SJCRH30 (cell line): Measurements from ENCODE around the gene RSL24D1. TPM values are rescaled to one million over a fixed set of nuclear protein-coding genes. Genes with fewer than 3 reads are reported as not detected.
A peak's percentile ranks its signal among the peaks of the same experiment; 100 is the strongest.

ENCODE experiments used
- DNase-seq, 2 experiments: peaks; one replicate each; pipeline ENCODE4 v3.0.0-alpha.2; 2015 to 2020
- H3K27ac ChIP-seq: fragments of 250-450 bp; sonication (Bioruptor Pico); 2 replicates; pipeline ENCODE4 v1.5.1; 2020; ENCODE audit warnings: mild to moderate bottlenecking, moderate library complexity
- H3K27me3 ChIP-seq: fragments of 250-450 bp; sonication (Bioruptor Pico); 2 replicates; pipeline ENCODE4 v1.5.1; 2020; ENCODE audit warnings: mild to moderate bottlenecking, moderate library complexity
- H3K36me3 ChIP-seq: fragments of 250-450 bp; sonication (Bioruptor Pico); 2 replicates; pipeline ENCODE4 v1.5.1; 2020; ENCODE audit warnings: mild to moderate bottlenecking, moderate library complexity
- H3K4me1 ChIP-seq: fragments of 250-450 bp; sonication (Bioruptor Pico); 2 replicates; pipeline ENCODE4 v1.5.1; 2020; ENCODE audit warnings: mild to moderate bottlenecking, moderate library complexity
- H3K4me3 ChIP-seq: fragments of 250-450 bp; sonication (Bioruptor Pico); 2 replicates; pipeline ENCODE4 v1.5.1; 2020; ENCODE audit warnings: mild to moderate bottlenecking, moderate library complexity
- H3K9me3 ChIP-seq: fragments of 250-450 bp; sonication (Bioruptor Pico); replicated peaks from 2 replicates; pipeline ENCODE4 v1.5.1; 2020; ENCODE audit warnings: mild to moderate bottlenecking, moderate library complexity
- total RNA-seq: library from RNA; depleted of rRNA; stranded (reverse); fragments of >200 nt; shearing (Covaris generic); gene quantifications from 2 replicates; pipeline ENCODE4 v1.2.3, GENCODE V29; 2014

RSL24D1 gene
- total RNA-seq, 1 experiment from 2014 or later = 140 TPM

DNA sequence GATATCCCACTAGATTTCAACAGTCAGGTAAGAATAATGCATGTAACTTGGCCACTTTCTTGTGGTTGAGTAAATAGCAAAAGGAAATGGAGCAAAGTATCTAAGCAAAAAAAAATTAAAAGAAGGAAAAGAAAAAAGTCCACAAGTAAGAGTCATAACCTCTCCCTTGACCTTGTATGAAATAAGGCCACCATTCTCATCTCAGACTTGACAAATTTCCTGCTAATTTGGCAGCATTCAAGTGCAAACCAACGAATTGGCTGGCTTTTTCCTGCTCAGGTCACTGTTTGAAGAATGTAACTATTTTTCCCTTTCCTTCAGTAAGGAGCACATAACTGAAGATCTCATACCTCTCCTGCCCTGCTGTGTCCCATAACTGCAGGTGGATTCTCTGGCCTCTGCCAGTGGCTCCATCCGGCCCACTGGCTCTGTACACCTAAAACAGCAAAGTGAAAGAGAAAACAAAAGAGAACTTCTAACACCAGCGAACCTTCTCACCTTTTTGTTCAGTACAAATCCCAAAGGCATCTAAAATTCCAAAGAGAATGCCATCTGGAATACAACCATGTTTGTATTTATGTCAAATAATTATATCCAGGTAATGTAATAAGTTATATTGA, 33.4 kb upstream of the RSL24D1 start:
- Histone ChIP-seq H3K27me3 (no peaks in the 10 kb centered on the region), H3K4me3 (no peak overlapping the region), H3K36me3 (no peaks in the 10 kb centered on the region), H3K4me1 (no peaks in the 10 kb centered on the region), H3K27ac (no peak overlapping the region), H3K9me3 (peaks cover 3% of the 10 kb centered on the region; the same call in 1 of the 2 replicates)
- no peak for DNase-seq

DNA sequence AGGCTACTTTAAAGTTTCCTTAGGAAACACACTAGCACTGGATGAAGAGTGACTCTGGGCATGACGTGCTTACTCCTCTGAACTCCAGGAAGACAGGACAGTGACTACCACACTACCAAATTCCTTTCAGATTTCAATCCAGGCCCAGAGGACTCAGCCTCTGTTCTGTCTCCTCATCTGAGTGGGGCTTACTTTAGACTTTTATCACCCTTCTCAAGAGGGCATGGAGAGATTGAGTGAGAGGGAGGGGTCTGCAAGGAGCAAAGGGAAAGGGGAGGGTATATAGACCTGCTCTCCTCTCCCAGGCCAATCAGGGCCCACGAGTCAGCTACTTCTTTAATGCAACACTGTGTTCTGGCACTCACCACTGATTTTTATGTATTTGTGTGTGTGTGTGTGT, 29.4 kb upstream of the RSL24D1 start:
- no peaks in the 10 kb centered on the region for H3K9me3 ChIP-seq
- DNase-seq = no peak
- H3K27ac ChIP-seq = no peak overlapping the region
- H3K36me3 ChIP-seq = no peaks in the 10 kb centered on the region
- H3K4me3 ChIP-seq = no peak overlapping the region
- H3K4me1 ChIP-seq = no peaks in the 10 kb centered on the region
- H3K27me3 ChIP-seq = no peaks in the 10 kb centered on the region

DNA sequence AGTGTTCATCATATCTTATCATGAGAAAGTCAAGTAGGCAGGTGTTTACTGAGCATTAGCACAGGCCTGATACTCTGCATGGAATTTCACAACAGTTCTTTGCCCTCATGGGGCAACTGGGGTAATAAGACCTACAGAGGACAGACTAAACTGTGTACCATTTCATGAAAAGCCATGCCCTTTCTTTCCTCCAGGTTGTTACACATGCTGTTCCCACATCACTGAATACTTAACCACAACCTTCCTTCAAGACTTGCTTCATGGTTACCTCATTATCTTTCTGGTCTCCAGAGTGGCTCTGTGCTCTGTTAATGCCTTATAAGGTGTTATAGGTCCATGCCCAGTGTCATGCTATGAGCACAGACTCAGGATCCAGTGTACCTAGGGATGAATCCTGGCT, 28.2 kb upstream of the RSL24D1 start:
- Histone ChIP-seq H3K27me3 (no peaks in the 10 kb centered on the region), H3K27ac (no peak overlapping the region), H3K9me3 (no peaks in the 10 kb centered on the region), H3K36me3 (no peaks in the 10 kb centered on the region), H3K4me3 (no peak overlapping the region), H3K4me1 (no peaks in the 10 kb centered on the region)
- DNase-seq = no peak

DNA sequence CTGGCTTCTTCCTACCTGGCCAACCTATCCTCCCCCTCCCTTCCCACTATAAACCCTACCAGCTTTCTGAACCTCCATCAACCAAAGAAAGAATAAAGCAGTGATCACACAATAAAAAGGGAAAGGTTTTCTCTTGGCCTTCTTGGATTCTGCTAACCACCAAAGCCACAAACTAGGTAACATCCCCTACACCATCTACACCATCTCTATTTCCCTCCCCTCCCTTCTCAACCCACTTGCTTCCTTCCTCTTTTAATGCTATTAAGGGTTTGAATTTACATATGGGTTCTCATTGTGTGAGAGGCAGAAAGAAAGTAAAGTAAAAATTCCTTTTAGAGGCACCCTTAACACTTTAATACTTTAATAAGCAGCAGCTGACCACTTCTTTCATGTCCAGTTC, 25.8 kb upstream of the RSL24D1 start:
- Histone ChIP-seq H3K27ac (no peak overlapping the region), H3K9me3 (no peaks in the 10 kb centered on the region), H3K27me3 (no peaks in the 10 kb centered on the region), H3K4me1 (no peaks in the 10 kb centered on the region), H3K4me3 (no peak overlapping the region), H3K36me3 (no peaks in the 10 kb centered on the region)
- DNase-seq = no peak

DNA sequence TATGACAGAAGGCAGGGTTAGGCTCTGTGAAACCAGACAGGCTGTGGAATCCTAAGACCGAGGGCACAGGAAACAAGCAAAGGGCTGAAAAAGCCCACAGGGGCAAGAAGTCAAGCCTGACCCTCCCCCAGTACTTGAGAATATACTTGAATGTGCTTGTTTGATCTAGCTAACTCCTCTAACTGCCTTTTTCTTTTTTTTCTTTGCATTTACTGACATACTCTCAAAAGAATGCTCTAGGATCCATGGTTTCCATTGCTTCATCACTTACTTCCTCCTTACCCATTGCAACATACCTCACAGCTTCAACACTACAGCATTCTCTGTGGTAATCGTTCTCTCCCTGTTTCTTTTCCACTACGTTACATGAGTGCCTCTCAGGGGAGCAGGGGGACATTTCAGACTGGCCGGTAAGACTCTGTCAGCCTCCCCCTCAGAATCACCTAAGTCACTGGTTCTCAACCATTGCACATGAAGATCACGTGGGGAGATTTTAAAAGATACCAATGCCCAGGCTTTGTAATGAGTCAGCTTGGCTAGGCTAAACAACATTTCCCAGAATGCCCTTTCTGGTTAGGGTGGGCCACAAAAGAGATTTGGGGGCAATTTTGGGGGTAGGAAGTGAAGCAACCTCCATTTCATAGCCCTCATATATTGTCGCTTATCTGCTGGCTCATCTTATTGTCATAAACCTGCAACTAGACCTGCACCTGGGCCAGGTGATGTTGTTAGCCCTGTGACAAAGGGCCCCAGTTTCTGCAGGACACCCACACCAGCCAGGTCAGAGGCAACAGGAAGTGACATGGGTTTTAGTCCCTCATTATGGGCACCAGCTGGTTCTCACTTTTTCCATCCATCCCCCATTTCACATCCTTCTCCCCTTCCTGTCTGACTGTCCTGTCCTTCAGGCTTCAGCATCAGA, 24.6 kb upstream of the RSL24D1 start:
- no peaks in the 10 kb centered on the region for H3K4me1 ChIP-seq
- no peaks in the 10 kb centered on the region for H3K27me3 ChIP-seq
- DNase-seq = no peak
- H3K36me3 ChIP-seq = no peaks in the 10 kb centered on the region
- H3K4me3 ChIP-seq = no peak overlapping the region
- H3K9me3 ChIP-seq = no peaks in the 10 kb centered on the region
- H3K27ac ChIP-seq = no peak overlapping the region

DNA sequence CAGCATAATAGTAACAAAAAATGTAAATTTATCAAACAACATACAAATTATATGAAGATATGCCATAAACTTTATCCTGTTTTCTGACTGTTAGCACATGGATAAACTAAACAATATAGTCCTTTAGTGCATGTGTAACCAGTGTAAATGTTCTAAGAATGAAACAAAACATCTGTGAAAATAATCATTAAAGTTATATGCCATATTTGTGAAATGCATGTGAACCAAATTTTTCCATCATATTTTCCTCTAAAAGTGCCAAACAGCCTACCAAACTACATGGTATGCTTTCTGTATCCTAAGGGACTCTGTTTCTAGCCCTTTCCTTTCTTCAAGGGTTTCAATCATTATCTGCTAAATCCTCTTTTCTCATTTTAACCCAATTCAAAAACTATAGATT, 23.9 kb upstream of the RSL24D1 start:
- Histone ChIP-seq H3K4me3 (no peak overlapping the region), H3K27me3 (no peaks in the 10 kb centered on the region), H3K27ac (no peak overlapping the region), H3K36me3 (no peaks in the 10 kb centered on the region), H3K9me3 (no peaks in the 10 kb centered on the region), H3K4me1 (no peaks in the 10 kb centered on the region)
- DNase-seq = no peak

DNA sequence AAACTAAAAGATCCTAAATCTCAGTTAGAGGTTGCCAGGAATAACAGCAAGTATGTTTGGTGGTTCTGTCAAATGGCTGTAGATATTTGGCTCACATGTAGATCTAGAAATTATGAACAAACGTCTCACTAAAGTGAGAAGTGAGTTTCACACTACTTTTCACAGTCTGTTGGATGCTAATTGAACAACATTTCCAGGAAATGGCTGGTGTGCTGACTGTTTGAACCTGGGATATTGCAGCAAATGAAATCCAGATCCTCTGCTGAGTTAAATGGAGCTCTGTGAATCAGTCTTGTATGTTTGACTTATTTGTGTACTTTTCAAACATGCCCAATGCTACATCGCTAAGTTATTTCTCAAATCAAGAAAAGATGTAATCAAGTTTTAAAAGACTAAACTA, 21.3 kb upstream of the RSL24D1 start:
- H3K36me3 ChIP-seq = no peaks in the 10 kb centered on the region
- no peak overlapping the region for H3K4me3 ChIP-seq
- no peak overlapping the region for H3K27ac ChIP-seq
- DNase-seq = no peak
- no peaks in the 10 kb centered on the region for H3K9me3 ChIP-seq
- no peaks in the 10 kb centered on the region for H3K4me1 ChIP-seq
- no peaks in the 10 kb centered on the region for H3K27me3 ChIP-seq

DNA sequence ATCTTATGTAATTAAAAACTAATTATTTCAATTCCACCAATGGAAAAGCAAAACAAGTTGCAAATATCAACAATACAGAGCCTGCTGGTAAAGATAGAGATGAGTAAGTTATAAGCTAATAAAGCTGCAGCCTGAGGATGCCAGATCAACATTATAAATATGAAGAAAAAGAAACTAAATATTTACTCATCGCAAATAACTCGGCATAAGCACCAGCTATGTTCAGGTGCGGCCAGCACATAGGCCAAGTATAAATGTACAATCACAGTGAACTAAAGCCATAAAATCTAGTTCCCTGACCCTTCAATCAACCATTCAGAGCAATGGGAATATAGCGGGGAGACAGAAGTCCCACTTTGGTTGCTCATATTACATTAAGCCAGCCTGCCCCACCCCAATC, 7.7 kb upstream of the RSL24D1 start:
- Histone ChIP-seq H3K4me3 (no peak overlapping the region), H3K9me3 (no peaks in the 10 kb centered on the region), H3K27ac (no peak overlapping the region), H3K27me3 (no peaks in the 10 kb centered on the region), H3K4me1 (no peaks in the 10 kb centered on the region), H3K36me3 (no peaks in the 10 kb centered on the region)
- DNase-seq = no peak

DNA sequence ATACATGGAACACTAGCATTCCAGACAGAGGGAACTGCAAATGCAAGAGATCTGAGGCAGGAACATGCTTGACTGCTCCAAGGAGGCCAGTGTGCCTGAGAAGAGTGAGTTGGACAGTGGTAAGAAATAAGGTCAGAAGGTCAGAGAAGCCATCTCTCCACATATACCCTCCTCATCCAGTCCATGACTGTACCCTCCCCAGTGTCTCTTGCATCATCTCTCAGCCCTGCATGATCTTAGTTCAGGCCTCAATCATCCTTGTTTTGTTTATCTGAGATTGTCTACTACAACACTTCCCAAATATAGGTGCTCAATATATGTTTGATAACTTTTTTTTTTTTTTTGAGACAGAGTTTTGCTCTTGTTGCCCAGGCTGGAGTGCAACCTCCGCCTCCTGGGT, 5.5 kb upstream of the RSL24D1 start:
- Histone ChIP-seq H3K27me3 (no peaks in the 10 kb centered on the region), H3K4me3 (no peak overlapping the region), H3K27ac (no peak overlapping the region), H3K9me3 (0 out of 2 replicates have a peak, but pooled peaks cover 3% of the 10 kb centered on the region), H3K4me1 (no peaks in the 10 kb centered on the region), H3K36me3 (no peaks in the 10 kb centered on the region)
- no peak for DNase-seq

DNA sequence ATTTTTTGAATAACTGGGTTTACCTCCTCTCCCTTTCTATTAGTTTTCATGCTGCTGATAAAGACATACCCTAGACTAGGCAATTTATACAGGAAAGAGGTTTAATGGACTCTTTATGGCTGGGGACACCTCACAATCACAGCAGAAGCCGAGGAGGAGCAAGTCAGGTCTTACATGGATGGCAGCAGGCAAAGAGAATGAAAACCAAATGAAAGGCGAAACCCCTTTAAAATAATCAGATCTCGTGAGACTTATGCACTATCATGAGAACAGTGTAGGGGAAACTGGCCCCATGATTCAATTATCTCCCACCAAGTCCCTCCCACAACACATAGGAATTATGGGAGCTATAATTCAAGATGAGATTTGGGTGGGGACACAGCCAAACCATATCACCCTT, 2.0 kb upstream of the RSL24D1 start:
- DNase-seq = no peak
- no peak overlapping the region for H3K27ac ChIP-seq
- 0 out of 2 replicates have a peak, but pooled peaks cover 3% of the 10 kb centered on the region for H3K9me3 ChIP-seq

DNA sequence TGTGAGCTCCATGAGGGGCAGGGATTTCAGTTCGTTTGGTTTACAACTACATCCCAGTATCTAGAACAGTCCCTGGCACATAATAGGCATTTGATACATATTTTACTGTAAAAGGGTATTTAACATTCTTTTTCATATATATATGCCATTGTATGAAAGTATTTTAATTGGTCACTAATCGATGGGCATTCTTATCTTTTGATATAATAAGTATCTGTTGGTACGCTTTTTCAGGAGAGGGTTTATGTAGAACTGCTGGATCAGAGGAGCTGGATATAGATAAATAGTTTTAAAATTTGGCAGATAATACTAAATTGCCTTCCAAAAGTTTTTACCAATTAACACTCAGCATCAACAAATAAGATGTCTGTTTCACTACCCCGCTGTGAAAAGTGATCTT, 978 bp upstream of the RSL24D1 start:
- Histone ChIP-seq H3K4me1 (0 out of 2 replicates have a peak, but pooled peaks cover 9% of the 10 kb centered on the region), H3K27me3 (no peaks in the 10 kb centered on the region), H3K9me3 (0 out of 2 replicates have a peak, but pooled peaks cover 3% of the 10 kb centered on the region), H3K4me3 (peak overlapping the region; percentile 91), H3K36me3 (peaks cover 1% of the 10 kb centered on the region; the same call in 1 of the 2 replicates), H3K27ac (no peak overlapping the region; the same call in 1 of the 2 replicates)
- no peak for DNase-seq

More for the DNA sequence above, 2.0 kb upstream of the RSL24D1 start:
- Histone ChIP-seq H3K4me3 (no peak overlapping the region), H3K27me3 (no peaks in the 10 kb centered on the region), H3K36me3 (no peaks in the 10 kb centered on the region; the same call in 1 of the 2 replicates), H3K4me1 (0 out of 2 replicates have a peak, but pooled peaks cover 9% of the 10 kb centered on the region)

DNA sequence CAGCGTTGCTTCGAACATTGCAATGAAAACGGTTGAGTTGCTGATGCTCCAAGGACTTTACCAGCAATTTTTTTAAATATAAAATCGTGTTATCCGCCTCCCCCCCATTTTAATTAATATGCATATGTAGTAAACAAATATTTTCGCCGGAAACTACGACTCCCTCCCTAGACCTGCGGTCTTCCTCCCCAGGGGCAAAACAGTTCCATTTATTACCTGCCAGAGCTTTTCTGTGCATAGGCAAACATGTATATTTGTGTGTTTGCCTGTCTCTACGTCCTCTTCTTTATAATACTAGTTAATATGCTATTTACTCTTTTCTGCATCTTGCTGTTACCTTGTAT, 593 bp upstream of the RSL24D1 start:
- H3K9me3 ChIP-seq = 0 out of 2 replicates have a peak, but pooled peaks cover 3% of the 10 kb centered on the region
- peak overlapping the region; percentile 91 for H3K4me3 ChIP-seq
- H3K36me3 ChIP-seq = peaks cover 5% of the 10 kb centered on the region; the same call in 1 of the 2 replicates
- H3K4me1 ChIP-seq = 0 out of 2 replicates have a peak, but pooled peaks cover 9% of the 10 kb centered on the region
- H3K27ac ChIP-seq = peak overlapping the region; percentile 87; the same call in 1 of the 2 replicates
- H3K27me3 ChIP-seq = no peaks in the 10 kb centered on the region
- DNase-seq = peak in 1 of 2 experiments; percentile 22

DNA sequence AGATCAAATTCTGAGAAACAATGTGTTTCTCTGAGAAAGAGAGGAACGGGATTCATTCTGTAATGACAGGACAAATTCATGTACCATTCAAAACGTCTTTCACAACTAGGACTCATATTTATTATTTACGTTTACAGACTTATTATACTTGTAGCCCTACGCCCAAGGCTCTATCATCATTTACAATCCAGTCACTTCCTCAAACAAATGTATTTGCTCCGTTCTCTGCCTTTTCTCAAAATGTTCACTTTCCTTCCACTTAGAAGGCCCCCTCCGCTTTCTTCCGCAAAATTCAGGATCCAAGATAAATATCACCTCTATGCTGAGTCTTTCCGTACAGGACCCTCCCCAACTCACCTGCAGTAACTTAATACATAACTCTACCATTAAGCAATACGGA, 745 bp downstream of the RSL24D1 start:
- H3K9me3 ChIP-seq = 0 out of 2 replicates have a peak, but pooled peaks cover 3% of the 10 kb centered on the region
- H3K27me3 ChIP-seq = no peaks in the 10 kb centered on the region
- H3K4me3 ChIP-seq = peak overlapping the region; percentile 91
- peaks cover 19% of the 10 kb centered on the region for H3K36me3 ChIP-seq
- 0 out of 2 replicates have a peak, but pooled peaks cover 9% of the 10 kb centered on the region for H3K4me1 ChIP-seq
- H3K27ac ChIP-seq = peak overlapping the region; percentile 87
- DNase-seq = no peak

DNA sequence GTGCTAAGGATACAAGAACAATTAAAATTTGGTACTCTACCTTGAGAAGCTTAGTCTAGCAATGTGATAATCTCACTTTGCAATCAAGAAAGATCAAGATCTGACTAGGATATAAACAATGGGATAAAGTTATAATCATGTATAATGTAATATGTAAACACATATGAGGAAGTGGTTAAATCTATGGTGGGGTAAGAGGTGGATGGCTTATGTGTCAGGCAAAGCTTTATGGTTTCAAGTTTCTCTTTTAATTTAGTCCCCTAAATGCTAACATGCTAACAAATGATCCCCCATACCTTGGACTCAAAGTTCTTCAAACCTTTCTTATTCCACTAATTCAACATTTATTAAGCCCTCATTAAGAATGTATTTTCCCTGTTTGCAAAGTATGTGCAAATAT, 2.5 kb downstream of the RSL24D1 start:
- Histone ChIP-seq H3K4me1 (0 out of 2 replicates have a peak, but pooled peaks cover 9% of the 10 kb centered on the region), H3K27ac (no peak overlapping the region), H3K27me3 (no peaks in the 10 kb centered on the region), H3K36me3 (peaks cover 34% of the 10 kb centered on the region), H3K4me3 (no peak overlapping the region), H3K9me3 (0 out of 2 replicates have a peak, but pooled peaks cover 3% of the 10 kb centered on the region)
- DNase-seq = no peak

DNA sequence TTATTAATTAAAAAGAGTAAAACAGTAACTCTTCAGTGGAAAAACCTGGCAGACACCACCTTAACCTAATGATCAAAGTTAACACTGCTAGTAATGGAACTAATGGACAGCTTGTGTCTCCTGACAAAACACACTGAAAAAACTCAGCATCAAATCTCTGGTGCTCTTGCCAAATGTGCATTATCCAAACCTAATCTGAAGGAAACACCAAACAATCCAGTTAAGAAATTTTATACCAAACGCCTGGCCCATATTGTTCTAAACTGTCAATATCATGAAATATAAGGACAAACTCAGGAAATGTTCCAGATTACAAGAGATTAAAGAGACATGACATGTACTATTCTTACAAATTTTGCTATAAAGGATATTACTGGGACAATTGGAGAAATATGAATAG, 10.4 kb downstream of the RSL24D1 start:
- Histone ChIP-seq H3K4me3 (no peak overlapping the region), H3K9me3 (no peaks in the 10 kb centered on the region), H3K27me3 (no peaks in the 10 kb centered on the region), H3K4me1 (no peaks in the 10 kb centered on the region), H3K36me3 (peaks cover 84% of the 10 kb centered on the region), H3K27ac (no peak overlapping the region)
- DNase-seq = no peak
